GM12875 (cell line): ENCODE results near the gene FOXF1.
A peak's percentile ranks its signal among the peaks of the same experiment; 100 is the strongest.

Source experiments
- H3K4me3 ChIP-seq: one replicate; pipeline ENCODE4 v1.5.1; 2011; ENCODE audit warnings: low read depth, low read length, control low read depth
- CTCF ChIP-seq: IDR thresholded peaks from 2 replicates; pipeline ENCODE4 v1.5.1; 2011; ENCODE audit warnings: low read depth, mild to moderate bottlenecking, control low read depth, inconsistent platforms, low read length, moderate library complexity, borderline replicate concordance; ENCODE audit not compliant: insufficient read depth

Gene FOXF1

DNA sequence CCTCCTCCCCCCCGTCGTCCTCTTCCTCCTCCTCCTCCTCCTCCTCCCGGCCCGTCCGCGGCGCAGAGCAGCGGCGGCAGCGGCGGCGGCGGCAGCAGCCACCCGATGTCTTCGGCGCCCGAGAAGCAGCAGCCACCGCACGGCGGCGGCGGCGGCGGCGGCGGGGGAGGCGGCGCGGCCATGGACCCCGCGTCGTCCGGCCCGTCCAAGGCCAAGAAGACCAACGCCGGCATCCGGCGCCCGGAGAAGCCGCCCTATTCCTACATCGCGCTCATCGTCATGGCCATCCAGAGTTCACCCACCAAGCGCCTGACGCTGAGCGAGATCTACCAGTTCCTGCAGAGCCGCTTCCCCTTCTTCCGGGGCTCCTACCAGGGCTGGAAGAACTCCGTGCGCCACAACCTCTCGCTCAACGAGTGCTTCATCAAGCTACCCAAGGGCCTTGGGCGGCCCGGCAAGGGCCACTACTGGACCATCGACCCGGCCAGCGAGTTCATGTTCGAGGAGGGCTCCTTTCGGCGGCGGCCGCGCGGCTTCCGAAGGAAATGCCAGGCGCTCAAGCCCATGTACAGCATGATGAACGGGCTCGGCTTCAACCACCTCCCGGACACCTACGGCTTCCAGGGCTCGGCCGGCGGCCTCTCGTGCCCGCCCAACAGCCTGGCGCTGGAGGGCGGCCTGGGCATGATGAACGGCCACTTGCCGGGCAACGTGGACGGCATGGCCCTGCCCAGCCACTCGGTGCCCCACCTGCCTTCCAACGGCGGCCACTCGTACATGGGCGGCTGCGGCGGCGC, at the start of gene FOXF1:
TSS of gene FOXF1 (plus strand) at position 63 of the 797 bp plus-strand sequence. CDS start at position 106, 43 bp downstream.
- peak within 1 kb of the TSS; percentile 47 for H3K4me3 ChIP-seq
- no peak for TF ChIP-seq CTCF

DNA sequence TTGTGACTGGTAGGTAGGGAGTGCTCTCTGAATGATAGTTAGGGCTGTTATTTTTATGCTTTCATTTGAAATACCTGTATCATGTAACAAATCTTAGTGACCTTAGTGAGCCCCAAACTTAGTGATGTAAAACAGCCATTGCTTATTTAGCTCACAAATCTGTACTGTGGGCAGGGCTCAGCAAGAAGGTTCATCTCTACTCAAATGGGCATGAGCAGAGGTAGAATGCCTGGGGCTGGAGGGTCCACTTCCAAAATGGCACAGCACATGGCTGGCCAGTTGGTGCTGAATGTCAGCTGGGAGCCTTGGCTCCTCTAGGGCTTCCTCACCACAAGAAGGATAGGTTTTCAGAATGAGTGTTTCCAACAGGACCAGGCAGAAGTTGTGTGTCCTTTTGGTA, 49.3 kb upstream of the FOXF1 start:
- TF ChIP-seq CTCF, result no peak
- H3K4me3 ChIP-seq, result no peak overlapping the region

DNA sequence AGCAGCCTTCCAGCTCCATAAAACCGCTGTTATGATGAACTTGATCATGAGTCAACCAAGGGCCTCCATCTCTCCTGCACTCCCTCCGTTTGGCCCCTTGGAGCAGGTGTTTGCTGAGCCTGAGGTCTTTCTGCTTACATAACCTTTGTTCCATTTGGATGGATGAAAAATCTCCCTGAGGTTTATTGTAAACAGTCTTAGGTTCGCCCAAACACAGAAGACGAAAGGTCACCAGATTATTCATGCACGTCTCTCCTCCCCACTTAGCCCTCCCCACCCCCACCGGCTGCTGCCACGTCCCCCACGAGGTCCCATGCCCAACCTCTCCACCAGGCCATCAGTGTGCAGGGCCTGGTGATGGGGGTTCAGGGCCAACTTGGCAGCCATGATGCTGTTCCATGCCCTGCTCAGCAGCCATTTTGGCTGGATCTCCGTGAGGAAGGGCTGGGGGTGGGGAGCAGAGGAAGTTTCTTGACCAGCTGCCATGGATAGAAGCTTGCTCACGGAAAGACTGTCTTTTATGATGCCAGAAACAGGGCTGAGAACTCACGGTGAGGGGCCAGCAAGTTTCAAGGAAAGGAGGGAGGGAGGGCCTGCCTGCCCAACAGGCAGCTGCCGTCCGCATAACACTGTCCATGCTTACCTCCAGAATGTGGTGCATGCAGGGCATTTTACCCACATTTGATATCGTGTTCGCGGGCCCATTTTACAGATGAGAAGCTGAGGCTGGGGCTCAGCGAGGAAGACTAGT, 47.8 kb upstream of the FOXF1 start:
- no peak for TF ChIP-seq CTCF
- H3K4me3 ChIP-seq, result no peak overlapping the region

DNA sequence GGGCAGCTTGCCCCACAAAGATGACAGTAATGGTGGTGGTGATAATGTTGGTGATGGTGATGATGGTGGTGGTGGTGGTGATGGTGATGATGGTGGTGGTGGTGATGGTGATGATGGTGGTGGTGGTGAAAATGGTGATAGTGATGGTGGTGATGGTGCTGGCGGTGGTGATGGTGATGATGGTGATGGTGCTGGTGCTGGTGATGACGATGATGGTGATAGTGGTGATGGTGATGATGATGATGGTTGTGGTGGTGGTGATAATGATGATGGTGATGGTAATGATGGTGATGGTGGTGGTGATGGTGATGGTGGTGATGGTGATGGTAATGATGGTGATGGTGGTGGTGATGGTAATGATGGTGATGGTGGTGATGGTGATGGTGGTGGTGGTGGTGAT, 46.3 kb upstream of the FOXF1 start:
- no peak for TF ChIP-seq CTCF

DNA sequence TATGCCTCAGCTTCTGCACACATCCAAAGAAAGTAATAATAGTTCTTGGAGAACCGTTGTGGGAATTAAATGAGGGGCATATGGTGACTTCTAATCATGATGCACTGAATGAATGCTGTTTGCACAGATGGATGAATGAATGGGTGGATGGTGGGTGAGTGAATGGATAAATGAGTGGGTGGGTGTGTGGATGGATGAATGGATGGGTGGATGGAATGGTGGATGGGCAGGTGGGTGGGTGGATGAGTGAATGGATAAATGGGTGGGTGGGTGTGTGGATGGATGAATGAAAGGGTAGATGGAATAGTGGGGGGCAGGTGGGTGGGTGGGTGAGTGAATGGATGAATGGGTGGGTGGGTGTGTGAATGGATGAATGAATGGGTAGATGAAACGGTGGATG, 44.9 kb upstream of the FOXF1 start:
- TF ChIP-seq CTCF, result no peak
- H3K4me3 ChIP-seq, result no peak overlapping the region

More for the DNA sequence above, 46.3 kb upstream of the FOXF1 start:
- no peak overlapping the region for H3K4me3 ChIP-seq

DNA sequence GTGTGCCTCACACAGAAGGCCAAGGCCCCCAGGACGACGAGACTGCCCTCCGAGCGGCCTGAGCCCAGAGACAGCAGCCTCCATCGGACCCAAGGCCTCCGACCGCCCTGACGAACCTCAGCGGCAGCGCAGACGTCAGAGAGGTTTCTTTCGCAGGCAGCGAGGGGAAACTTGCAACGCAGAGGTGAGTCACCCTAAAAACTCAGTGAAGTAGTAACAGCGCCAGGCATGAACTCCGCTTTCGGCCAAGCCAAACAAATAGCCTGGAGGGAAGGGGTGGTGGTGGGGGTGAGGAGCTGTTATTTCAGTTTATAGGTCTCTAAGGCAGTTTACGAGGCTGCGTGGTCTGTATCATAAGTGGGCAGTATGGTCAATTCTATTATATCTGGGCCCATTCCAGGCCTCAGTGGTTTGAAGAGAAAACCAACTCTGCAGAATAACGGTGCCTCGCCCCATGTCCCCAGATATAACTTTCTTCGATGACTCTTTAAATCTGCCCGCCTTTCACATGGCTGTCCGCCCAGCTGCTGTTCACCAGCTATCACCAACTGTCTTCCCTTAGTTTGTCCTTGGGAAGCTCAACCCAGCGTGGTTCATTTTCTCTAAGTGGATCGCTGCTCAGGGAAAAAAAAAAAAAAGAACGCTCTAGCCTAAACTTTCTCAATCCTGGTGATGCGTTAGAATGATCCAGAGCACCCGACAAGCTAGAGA, 43.5 kb upstream of the FOXF1 start:
- H3K4me3 ChIP-seq, result no peak overlapping the region
- TF ChIP-seq CTCF, result no peak

- H3K4me3 ChIP-seq, result no peak overlapping the region
- TF ChIP-seq CTCF, result no peak
Measured at GRCh38 chr16:86467490-86467889, 42.8 kb upstream of the FOXF1 start.
